Islet precursor cell (in vitro differentiated cells): ENCODE data around the gene ART4.

Source experiments
- DNase-seq: peaks from one replicate; pipeline ENCODE4 v3.0.0-alpha.2; 2018

The ART4 gene

DNA sequence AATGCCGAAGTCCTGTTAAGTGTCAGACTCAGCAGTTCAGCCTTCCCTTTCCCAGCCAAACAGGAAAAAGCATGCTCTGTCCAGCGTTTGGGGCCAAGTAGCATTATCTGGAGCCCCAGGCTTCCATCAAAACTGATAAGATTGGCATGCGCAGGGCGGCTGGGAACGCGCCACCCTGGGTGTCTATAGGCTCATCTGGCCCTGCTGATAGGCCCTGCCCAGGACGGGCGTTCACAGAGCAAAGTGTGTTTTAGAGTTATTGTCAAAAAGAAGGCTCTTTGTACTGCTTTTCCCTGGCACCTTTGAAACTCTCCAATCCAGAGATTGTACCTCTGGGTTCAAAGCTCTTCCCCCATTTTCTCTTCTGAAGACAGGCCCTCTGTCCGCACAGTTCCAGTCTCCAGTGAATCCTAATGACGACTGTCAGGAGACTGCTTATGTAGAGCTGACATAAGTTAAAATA is at the start of gene ART4:
Gene ART4 (minus strand): TSS at position 102 of the 463 bp plus-strand sequence. CDS start 413 bp downstream, outside the sequence.
- peak; percentile 78 for DNase-seq

DNA sequence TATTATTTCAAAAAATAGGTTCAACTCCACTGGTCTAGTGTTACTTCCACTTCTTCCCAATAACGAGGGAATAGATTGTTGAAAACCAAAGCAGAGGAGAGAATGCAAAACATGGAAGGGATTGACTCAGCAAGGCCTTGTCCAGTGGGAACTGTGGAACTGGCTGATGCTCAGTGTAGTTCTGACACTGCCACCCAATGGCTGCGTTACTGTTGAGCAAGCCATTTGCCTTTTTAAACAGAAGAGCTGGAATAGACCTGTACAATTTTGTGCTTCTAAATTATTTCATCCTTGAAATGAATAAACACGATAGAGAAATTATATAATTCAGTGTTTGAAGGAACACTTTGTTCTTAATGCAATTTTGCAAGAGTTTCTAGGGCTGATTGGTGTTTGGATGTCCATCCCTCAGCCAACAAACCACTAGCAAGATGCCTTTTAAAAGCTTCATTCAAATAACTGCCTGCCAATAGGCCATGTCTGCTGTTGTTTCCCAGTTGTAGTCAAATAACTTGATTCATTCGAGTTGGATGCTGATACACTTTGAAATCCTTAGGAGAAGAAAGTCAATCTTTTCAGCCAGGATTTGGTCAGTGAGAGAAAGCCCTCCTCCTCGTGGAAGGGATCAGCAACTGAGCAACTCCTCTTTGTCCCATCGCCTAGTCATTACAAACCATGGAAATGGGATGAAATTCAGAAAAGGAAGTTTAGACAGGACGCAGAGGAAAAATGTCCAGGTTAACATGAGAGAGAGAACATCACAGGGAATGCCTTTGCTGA is 49.6 kb upstream of the ART4 start:
- DNase-seq = no peak

GRCh38 chr12:14890701-14891100 is 47.4 kb upstream of the ART4 start:
- no peak for DNase-seq

- DNase-seq = no peak
These were observed 42.9 kb upstream of the ART4 start for GRCh38 chr12:14886271-14886670.

GRCh38 chr12:14885718-14886221 is 42.4 kb upstream of the ART4 start, which contains the start of gene MGP:
Gene MGP (minus strand): TSS chr12:14885854. CDS start chr12:14885791, 63 bp downstream.
- DNase-seq = no peak

GRCh38 chr12:14884458-14884878 is 41.1 kb upstream of the ART4 start:
- DNase-seq = no peak

DNA sequence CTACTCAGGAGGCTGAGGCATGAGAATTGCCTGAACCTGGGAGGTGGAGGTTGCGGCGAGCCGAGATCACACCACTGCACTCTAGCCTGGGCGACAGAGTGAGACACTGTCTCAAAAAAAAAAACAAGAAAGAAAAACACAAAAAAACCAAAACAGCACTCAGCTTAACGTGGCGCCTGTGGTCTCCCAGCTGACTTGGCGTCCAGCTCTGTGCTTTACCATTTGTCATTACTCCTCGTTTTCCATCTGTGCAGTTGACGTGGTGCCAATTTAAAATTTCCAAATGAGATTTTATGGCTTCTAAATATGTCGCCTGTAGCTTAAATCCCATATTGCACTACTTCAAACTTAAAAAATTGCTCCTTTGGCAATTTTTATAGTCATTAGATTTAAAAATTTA is 40.4 kb upstream of the ART4 start:
- DNase-seq = no peak

- DNase-seq = no peak
These were observed 37.6 kb upstream of the ART4 start for GRCh38 chr12:14880890-14881453.

GRCh38 chr12:14879222-14879933 is 36.1 kb upstream of the ART4 start:
- no peak for DNase-seq

- no peak for DNase-seq
These were observed 35.2 kb upstream of the ART4 start for GRCh38 chr12:14878488-14878887.

- no peak for DNase-seq
These were observed 33.5 kb upstream of the ART4 start for GRCh38 chr12:14876833-14877232.

- DNase-seq = no peak
These were observed 31.6 kb upstream of the ART4 start for GRCh38 chr12:14874882-14875281.

GRCh38 chr12:14873440-14874185 is 30.3 kb upstream of the ART4 start:
- no peak for DNase-seq

GRCh38 chr12:14871886-14872285 is 28.6 kb upstream of the ART4 start:
- DNase-seq = no peak

GRCh38 chr12:14871247-14871646 is 27.9 kb upstream of the ART4 start:
- no peak for DNase-seq

DNA sequence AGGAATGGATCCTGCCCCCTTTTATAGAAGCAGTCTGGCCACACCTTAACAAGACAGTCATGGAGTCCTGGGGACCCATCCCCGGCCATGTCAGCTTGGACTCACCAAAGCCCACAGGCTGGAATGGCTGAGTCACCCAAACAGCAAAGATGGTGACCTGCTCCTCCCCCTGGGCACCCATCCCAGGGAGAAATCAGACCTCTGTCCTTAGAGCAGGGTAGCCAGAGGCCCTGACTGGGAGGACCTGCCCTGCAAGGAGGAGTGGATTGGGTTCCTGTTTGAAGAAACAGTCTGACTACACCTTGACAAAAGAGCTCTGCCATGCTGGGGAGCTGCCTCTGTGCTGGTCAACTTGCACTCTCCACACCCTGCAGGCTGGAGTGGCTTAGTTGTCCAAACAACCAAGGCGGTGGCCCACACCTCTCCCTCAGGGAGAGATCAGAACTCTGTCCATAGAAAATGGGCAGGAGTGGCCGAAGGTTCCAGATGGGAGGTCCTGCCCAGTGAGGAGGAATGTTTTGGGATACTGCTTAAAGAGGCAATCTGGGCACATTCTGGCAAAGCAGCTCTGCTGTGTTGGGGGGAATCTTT is 25.7 kb upstream of the ART4 start:
- DNase-seq = no peak

- DNase-seq = no peak
These were observed 17.2 kb upstream of the ART4 start for GRCh38 chr12:14860490-14860889.

DNA sequence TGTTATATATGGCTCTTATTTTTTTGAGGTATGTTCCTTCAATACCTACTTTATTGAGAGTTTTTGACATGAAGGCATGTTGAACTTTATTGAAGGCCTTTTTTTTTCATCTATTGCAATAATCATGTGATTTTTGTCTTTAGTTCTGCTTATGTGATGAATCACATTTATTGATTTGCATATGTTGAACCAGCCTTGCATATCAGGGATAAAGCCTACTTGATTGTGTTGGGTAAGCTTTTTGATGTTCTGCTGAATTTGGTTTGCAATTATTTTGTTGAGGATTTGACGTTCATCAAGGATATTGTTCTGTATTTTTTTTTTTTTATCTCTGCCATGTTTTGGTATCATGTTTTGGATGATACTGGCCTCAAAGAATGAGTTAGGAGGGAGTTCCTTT is 15.2 kb upstream of the ART4 start:
- DNase-seq = no peak

DNA sequence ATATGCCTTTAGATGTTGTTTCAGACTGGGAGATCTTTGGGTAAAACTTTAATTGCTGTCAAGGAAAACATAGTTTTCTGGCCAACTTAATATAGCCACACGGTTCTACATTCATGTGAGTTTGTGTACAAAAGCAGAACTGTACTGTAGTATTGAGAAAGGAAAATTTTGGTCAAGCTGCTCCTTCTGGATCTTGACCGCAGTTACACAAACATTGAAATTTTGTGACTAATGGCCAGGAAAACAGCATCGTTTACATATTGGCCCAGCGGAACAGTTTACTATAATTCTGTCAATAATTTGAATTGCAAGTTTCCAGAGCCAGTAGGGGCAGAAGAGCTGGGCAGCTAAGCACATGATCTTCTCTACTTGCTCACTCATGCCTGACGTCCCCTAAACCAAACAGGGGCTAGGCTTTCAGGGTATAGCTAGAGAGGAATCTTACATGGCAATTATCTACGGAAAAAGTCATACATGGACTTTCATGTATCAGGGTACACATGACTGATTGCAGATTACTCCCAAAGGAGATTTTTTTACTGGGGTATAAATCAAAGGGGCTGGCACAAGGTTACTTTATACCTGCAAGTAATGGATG is 11.4 kb upstream of the ART4 start:
- no peak for DNase-seq

DNA sequence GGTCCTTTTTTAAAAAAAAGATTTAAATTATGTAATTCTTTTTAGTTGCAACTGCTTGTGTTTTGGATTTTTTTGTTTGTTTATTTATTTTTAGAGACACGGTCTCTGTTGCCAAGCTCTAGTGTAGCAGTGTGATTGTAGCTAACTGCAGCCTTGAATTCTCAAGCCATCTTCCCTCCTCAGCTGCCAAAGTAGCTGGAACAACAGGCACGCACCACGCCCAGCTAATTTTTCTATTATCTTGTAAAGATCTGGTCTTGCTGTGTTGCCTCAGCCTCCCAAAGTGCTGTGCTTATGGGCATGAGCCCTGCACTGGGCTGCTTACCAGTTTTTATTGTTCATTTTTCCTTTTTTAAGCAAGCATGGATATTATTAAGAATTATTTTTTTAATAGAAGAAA is 10.6 kb upstream of the ART4 start:
- DNase-seq = peak; percentile 78

- no peak for DNase-seq
These were observed 9.6 kb upstream of the ART4 start for GRCh38 chr12:14852880-14853279.
